GM19043 (cell line): ENCODE results near the gene NXPH2.
"Not testable (repeated sequence)": the region's sequence is repeated elsewhere in the genome, so short reads cannot be mapped to it uniquely, and the experiment has no call there.

Experiments used
- ATAC-seq: cut with Tn5 transposase; IDR thresholded peaks from one replicate; pipeline ENCODE4 v1.9.1; 2021; ENCODE audit warnings: low read depth; ENCODE audit not compliant: unreplicated experiment

NXPH2 gene

DNA sequence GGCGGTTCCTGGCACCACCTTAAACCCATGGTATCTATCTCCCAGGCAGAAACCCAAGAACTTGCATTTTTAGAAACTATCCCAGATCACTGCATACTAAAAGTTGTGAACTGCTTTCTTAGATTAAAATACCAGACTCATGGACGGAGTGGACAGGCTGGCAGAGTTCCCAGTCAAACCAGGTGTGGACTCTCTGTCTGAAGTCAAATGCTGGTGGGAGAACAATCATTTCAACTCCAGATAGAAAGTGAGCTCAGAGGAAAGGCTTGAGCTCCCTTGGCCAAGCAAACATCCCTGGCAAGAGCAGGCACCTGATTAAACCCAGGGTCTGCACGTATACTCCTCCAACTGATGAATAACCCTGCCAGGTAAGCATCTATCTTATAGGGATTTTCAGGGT, 19.5 kb downstream of the NXPH2 start:
- ATAC-seq = no peak

DNA sequence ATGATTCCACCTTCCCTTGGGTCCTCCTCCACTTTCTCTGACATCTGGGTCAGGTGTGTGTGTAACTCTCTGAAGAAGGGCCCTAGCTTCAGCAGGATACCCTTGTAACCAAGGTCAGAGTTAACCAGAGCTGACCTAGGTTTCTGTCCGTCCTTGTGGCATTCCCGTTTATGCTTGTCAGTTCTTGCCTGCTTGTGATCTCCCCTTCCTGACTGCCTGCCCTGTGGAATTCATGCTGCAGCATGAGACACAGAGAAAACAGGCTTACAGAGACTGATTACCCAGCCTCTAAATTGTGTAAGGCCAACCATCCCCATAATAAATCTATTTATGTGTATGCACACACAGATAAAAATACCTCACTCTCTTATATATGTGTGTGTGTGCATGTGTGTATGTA, 22.8 kb downstream of the NXPH2 start:
- ATAC-seq = no peak

DNA sequence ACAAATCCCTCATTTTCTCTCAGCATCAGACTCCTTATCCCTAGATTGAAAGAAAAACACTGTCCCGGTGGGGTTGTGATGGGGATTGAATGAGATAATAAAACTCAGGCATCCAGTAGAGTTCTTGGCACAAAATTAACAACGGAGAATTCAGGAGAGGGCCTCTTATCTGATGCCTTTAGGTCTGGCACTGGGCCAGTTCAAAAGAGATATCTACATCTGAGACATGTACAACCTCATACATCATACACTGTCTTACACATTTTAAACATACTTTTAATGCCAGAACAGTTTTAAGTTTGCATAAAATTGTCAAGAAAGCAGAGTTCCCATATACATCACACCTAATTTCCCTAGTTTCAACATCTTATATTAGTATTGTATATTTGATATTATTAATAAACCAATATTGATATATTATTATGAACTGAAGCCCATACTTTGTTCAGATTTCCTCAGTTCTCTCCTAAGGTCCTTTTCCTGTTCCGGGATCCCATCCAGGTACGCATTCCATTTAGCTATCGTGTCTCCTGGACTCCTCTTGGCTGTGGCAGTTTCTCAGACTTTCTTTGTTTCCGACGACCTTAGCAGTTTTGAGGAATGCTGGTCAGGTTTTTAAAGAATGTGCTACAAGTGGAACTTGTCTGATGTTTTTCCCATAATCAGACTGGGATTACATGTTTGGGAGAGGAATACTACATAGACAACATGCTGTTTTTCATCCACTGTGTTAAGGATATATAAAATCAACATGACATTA, 27.8 kb downstream of the NXPH2 start:
- ATAC-seq = no peak

DNA sequence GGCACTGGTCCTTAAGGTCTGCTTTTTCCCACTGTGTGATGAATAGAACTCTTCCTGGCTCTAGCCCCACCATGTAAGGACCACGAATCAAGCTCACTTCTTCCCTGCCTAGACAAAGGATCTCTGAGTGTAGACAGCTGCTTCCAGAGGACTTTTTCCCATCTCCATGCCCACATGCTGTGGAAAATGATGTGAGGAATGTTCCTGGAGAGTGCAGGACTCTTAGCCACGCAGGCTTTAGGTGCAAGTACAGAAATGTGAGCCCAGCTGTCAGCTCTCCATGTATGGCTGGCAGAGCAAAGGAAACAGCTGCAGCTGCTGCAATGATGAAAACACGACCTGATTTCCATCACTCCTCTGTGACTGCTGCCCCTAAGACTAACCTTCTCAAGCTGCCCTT, 35.5 kb downstream of the NXPH2 start:
- ATAC-seq = no peak

DNA sequence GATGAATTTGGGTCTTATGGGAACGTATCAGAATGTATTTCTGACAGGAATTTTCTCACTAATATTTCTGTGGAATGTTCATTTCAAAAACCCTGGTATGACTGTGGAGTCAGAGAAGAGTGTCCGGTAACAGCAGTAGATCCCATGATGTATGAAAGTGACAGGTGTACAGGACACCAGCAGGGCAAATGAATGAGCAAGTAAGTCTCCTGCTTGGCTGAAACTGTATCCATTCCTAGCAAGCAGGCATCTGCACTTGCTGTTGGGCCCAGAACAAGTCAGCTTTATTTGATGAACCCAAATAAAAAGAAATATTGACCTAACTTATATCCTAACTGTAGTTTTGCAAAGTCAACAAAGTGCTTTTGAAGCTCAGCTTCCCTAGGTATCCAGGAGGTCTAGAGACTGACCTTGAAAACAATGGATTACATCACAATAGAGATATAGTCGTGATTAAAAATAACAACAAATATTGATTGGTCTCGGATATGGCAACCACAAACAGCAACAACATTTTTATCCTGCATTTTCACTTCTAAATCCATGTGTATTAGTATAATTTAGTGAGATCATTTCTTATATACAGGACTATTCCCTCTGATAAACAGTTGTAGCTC, 37.6 kb downstream of the NXPH2 start:
- no peak for ATAC-seq

DNA sequence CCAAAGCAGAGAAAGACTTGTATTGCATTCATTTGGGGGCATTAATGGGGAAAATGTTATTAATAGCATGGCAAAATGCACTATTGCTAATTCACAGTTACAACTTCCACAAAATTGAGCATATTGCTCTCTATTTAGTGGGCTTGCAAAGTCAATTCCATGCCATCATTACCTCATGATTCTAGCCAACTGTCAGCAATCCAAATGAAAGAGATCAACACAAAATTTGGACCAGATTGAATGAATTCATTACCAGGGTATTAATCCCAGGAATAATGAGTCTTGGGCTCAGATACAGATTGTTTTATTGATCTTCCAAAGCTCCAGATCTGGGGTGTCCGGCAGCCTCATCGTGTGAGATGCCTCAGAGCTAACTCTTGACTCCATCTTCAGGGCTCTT, 38.3 kb downstream of the NXPH2 start:
- ATAC-seq = no peak

DNA sequence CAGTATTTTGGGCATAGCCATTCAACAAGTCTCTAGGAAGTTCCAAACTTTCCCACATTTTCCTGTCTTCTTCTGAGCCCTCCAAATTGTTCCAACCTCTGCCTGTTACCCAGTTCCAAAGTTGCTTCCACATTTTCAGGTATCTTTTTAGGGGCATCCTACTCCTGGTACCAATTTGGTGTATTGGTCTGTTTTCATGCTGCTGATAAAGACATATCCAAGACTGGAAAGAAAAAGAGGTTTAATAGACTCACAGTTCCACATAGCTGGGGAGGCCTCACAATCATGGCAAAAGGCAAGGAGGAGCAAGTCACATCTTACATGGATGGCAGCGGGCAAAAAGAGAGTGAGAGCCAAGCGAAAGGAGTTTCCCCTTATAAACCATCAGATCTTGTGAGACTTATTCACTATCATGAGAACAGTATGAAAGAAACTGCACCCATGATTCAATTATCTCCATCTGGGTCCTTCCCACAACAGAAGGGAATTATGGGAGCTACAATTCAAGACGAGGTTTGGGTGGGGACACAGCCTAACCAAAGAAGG, 43.1 kb downstream of the NXPH2 start:
- ATAC-seq = not testable (repeated sequence)

DNA sequence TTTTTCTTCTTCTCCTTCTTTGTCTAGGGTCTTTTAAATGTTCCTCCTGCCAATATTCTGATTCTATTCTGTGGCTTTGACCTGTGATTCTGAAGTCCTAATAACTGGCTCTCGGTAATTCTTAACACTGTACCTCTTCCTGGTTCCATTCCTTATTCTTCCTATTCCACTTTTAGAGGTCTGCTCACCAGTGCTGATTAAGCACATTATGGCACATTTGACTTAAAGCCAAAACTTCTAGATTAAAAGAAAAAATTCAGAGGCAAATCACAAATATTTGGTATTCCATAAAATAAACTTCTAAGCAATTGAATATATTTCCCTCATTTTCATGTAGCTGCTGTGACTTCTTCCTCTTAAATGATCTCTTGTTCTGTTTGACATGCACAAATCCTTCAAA, 47.5 kb downstream of the NXPH2 start:
- ATAC-seq = no peak

DNA sequence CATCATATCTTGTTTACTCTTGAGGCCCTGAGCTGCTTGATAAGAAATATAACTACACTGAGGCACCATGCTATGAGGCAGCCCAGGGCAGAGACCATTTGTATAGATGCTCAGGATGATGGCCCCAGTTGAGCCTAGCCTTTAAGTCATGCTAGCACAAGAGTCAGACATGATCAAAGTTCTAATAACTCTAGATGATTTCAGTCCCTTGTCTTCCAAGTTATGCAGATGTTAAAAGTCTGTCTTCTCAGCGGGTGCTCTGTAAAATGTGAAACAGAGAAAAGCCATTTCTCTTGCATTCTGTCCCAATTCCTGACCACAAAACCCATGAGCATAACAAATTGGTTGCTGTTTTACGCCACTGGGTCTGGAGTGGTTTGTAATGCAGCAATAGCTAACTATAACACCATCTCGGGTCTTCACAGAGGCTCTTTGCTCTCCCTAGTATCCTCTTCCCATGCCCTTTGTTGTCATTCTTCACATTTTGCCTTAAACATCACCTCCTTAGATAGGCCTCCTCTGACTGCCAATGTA, 49.6 kb downstream of the NXPH2 start:
- no peak for ATAC-seq

DNA sequence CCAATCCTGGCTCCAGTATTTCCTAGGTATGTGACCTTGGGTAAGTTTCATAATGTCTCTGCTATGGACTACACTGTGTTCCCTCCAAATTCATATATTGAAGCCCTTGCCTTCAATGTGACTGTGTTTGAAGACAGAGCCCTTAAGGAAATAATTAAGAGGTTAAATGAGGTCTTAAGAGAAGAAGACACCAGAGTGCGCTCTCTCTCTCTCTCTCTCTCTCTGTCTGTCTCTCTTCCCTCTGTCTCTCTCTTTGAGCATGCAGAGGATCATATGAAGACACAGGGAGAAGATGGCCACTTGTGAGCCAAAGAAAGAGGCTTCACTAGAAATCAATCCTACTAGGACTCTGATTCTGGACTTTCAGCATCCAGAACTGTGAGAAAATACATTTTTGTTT, 52.2 kb downstream of the NXPH2 start:
- no peak for ATAC-seq

DNA sequence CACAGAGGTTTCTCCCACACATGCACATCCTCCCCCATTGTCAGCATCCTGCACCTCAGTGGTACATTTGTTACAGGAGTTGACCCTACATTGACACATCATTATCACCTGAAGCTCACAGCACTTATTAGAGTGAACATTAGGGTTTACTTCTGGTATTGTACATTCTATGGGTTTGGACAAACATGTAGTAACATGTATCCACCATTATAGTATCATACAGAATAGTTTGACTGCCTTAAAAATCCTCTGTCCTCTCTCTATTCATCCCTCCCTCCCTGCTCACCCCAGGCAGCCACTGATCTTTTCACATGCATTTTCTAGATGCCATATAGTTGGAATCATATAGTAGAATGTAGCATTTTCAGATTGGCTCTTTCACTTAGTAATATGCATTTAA, 53.5 kb downstream of the NXPH2 start:
- ATAC-seq = no peak

DNA sequence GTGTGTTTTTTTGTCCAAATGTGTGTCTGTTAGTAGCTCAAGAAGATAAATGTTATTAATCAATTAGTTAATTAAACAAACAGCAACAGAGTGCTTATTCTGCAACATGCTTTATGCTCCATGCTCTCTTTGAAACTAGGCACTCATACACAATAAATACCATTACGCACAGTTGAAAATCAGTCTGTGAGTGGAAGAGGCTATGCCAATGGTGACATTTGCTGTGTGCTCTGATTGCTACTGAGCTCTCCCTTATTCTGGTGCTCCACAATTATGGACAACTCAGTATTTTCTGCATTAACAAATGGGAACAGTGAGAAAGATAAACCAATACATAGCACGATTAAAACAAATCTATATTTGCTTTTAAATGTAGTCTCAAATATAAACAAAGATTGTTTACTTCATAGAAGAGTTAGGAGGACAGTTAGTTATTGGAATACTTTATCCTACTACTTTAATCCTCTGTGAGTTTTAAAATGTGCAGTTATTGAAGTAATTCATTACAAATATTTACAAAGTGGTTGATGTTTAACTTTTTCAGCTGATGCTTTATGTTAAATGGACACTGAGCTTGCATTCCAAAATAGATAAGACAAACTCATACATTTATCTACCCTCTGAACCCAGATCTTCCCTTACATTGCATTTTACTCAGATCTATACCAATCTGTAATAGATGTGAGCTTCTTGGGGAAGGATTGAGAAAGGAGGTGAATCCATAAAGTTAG, 55.3 kb downstream of the NXPH2 start:
- no peak for ATAC-seq

DNA sequence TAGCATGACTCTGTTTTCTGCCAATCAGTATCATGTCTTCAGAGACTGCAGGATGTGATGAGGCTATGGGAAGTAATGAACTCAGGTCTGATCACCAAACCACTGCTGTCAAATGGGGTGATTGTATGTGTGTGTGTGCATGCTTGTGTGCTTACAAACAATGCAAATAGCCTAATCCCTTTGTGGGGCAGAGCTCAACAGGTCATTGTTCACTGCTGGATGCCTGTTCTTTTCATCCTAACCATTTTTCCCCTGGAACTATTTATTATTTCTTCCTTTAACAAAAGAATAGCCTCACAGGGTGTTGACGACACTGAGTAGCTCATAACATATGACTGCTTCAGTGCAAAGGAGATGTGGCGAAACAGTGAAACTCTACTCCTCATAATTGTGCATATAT, 55.9 kb downstream of the NXPH2 start:
- ATAC-seq = no peak

DNA sequence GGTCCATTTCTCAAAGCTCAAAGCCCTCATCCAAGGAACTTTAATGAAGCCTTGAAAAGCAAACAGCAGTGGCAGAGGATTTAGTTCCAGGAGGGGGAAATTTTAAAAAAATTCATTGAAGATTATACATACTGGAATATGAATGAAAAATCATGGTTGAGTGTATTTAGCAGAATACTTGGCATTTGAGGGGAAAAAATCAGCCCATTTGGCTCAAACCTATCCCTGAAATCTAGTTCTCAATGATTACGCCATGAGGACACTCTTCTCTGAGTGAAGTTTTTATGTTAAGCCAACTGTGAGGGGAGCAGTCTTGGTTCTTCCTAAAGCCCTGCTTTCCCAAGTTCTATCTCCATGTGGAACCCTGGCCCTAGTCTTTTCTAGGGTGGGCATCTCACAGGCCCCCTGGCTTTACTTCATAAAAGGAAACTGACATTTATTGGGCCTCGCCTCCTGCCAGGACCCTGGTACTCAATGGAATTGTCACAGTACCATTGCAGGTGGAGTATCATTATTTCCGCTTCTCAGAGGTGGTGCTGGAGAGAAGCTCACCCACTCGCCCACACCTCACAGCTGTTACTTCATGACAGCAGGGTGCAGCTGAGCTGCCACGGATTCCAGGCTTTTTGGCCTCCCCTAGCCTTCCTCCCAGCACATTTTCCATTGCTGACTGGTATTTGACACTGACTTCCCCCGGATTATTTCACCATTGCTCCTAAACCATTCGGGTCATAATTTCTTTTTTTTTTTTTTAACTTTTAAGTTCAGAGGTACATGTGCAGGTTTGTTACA, 56.8 kb downstream of the NXPH2 start:
- no peak for ATAC-seq

DNA sequence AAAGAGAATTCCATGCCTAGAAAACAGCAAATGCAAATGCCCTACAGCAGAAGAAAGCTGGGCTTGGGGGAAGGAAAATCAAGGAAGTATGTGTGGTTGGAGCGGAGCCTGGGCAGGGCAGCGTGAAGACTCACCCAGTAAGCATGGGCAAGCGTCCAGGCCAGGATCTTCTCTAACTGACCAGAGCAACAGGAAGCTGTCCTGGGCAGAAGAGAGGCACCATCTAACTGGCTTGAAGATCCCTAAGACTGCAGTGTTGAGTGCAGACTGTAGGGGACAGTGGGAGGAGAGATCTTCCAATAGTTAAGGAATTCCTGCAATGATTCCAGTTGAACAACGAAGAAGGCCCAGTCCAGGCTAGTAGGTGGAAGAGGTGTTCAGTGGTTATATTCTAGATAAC, 57.9 kb downstream of the NXPH2 start:
- ATAC-seq = no peak

DNA sequence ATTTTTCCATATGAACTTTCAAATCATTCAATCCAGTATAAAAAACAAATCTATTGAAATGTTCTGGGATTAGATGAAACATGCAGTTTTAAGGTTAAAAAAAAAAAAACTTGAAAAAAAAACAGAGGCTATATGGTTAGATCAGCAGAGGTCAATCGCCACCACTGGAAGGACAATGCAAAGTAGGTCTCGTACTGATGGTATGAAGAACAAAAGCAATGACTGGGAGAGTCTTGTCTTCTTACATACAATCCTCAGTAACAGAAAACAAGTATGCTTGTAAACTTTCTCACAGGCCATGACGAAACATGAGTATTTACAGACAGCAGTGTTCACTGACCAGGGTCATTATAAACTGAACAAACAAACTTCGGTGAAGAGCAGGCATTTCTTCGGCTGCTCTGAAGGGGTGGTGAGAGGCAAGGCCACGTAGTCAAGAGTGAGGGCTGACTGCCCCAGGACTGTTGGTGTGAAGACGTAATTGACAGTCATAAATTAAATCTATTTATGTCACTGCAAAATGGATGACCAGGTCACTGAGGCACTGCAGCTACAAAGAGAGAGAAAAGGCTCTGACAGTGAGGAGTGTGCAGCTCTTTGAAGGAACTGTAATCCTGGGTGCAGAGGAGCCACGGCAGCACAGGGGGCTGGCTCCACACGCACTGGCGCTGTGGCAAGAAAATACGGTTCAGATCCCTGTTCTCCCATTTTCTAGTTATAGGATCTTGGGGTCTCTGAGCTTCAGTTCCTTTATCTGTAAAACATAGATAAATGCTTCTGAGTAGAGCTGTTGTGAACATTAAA, 60.0 kb downstream of the NXPH2 start:
- no peak for ATAC-seq

DNA sequence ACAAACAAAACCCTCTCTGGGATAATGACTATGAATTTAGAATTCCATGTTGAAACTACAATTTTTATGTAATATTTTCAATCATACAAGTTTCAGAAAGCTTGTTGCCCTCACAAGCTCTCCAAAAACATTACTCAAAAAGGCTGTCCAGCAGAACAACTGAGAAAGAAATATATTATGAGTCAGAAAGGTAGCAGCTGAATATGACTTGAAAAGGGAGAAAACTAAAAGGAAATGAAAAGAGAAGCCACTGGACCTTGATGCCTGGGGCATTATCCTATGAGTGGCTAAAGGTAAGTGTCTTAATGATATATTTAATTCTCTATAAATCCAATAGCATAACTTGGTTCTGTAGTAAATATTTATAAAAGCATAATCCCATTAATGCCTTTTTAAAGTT, 61.8 kb downstream of the NXPH2 start:
- ATAC-seq = no peak

DNA sequence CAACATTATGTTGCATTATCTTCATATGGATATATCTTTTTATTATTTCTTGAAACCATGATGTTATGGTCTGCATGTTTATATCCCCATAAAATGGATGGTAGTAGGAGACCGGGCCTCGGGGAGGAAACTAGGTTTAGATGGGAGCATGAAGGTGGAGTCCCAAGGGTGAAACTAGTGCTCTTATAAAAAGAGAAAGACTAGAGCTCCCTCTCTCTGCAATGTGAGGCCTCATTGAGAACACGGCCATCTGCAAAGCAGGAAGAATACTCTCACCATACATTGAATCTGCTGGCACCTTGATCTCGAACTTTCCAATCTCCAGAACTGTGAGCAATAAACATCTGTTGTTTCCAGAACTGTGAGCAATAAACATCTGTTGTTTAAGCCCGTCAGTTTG, 64.0 kb downstream of the NXPH2 start:
- no peak for ATAC-seq

DNA sequence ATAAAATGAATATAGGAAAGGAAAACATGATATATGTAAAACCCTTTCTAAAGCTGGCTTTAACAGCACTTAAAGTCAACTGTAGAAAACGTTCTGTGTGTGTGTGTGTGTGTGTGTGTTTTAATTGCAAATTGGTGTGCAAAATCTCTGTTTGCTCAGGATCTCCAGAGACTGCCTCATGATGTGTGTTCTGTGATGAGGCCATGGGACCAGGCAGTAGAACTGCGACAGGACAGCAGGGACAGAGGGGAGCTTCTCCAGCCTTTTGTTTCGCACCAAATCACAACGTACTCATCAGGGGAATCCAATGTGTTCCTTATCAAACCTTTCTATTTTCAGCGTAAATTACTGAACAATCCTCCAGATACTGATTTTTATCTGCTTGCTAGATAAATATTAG, 66.7 kb downstream of the NXPH2 start:
- no peak for ATAC-seq

DNA sequence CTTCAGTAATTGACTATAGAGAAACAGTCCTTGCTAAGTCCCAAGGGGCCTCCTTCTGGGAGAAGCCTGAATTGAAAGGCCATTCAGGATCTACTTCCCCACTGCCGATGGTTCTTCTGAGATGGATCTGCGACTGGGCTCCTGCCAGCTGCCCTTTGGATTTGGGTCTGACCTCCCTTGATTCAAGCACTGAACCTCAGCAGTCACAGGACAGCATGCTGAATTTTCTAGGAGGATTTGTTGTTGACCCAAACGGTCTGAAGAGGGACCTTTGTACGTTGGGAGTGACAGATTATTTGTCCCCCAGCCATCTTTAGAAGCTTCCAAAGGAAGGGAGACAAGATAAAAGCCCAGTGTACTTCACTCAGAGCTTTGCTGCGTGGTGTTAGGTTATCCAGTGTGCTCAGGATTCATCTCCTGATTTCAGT, 67.1 kb downstream of the NXPH2 start:
- no peak for ATAC-seq
